NB4 (cell line): Measurements from ENCODE around the gene ASIP.
"Not testable (repeated sequence)": the region's sequence is repeated elsewhere in the genome, so short reads cannot be mapped to it uniquely, and the experiment has no call there.

ENCODE experiments used
- DNase-seq: peaks from one replicate; pipeline ENCODE4 v3.0.0; 2010; ENCODE audit warnings: low read depth
- H3K4me3 ChIP-seq: one replicate; pipeline ENCODE4 v1.5.1; 2011; ENCODE audit warnings: mild to moderate bottlenecking, low read depth, low read length, moderate library complexity
- MYC ChIP-seq: IDR thresholded peaks from 2 replicates; pipeline ENCODE4 v1.6.1; 2011; ENCODE audit warnings: low read depth, low read length
- POLR2A ChIP-seq: IDR thresholded peaks from 2 replicates; pipeline ENCODE4 v1.6.1; 2011; ENCODE audit warnings: mild to moderate bottlenecking; ENCODE audit not compliant: insufficient read length; ENCODE audit errors: extremely low read depth
- TF ChIP-seq, protein P1 (sequence below): IDR thresholded peaks from one replicate; pipeline ENCODE4 v1.5.1; 2012; ENCODE audit warnings: low read depth, low read length
- TF ChIP-seq, protein P2 (sequence below): IDR thresholded peaks from 2 replicates; pipeline ENCODE4 v1.6.1; 2011; ENCODE audit warnings: low read depth, low read length

ASIP gene

DNA sequence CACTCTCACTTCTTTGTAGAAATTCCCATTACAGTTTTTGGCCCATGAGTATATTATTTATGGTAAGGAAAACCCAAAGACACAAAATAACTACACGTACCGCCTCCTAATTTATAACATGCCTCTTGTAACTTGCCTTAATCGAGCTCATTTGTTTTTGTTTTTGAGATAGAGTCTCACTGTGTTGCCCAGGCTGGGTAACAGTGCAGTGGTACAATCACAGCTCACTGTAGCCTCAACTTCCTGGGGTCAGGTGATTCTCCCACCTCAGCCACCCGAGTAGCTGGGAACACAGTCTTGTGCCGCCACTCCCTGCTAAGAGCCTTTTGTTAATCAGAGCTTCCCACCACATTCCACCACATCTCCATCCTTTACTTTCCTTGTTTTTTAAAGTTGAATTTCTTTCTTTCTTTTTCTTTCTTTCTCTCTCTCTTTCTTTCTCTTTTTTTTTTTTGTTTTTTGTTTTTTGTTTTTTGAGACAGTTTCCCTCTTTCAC lies 15.5 kb downstream of the ASIP start:
- H3K4me3 ChIP-seq, result no peak overlapping the region
- TF ChIP-seq MYC, result no peak
- TF ChIP-seq, protein P1, sequence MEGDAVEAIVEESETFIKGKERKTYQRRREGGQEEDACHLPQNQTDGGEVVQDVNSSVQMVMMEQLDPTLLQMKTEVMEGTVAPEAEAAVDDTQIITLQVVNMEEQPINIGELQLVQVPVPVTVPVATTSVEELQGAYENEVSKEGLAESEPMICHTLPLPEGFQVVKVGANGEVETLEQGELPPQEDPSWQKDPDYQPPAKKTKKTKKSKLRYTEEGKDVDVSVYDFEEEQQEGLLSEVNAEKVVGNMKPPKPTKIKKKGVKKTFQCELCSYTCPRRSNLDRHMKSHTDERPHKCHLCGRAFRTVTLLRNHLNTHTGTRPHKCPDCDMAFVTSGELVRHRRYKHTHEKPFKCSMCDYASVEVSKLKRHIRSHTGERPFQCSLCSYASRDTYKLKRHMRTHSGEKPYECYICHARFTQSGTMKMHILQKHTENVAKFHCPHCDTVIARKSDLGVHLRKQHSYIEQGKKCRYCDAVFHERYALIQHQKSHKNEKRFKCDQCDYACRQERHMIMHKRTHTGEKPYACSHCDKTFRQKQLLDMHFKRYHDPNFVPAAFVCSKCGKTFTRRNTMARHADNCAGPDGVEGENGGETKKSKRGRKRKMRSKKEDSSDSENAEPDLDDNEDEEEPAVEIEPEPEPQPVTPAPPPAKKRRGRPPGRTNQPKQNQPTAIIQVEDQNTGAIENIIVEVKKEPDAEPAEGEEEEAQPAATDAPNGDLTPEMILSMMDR, result no peak
- TF ChIP-seq, protein P2, sequence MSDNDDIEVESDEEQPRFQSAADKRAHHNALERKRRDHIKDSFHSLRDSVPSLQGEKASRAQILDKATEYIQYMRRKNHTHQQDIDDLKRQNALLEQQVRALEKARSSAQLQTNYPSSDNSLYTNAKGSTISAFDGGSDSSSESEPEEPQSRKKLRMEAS, result no peak
- TF ChIP-seq POLR2A, result no peak
- DNase-seq, result no peak

DNA sequence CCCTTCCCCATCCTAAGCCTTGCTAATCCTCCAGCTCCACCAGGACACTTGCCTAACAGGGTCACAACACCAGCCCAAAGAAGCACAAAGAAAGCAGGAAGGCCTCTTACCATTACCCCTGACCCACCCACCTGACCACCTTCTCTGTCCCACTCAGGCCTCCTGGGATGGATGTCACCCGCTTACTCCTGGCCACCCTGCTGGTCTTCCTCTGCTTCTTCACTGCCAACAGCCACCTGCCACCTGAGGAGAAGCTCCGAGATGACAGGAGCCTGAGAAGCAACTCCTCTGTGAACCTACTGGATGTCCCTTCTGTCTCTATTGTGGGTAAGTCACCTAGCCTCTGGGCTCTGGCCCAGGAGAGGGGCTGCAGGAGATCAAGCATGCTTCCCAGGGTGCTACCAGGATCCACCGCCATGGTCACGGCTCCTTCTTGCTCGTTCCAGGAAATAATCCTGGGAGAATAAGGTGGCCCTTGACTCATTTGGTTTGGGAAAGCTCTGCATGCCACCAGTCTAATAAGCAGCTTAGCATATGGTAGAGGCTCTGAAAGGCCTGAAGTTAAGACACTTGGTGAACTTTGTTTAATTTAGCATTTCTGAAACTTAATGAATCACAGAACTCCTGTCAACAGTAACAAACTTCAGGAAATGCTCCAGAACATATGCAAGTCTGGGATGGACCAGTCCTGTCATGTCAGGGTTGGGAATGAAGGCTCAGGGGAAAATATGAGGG lies 19.2 kb downstream of the ASIP start:
- H3K4me3 ChIP-seq, result no peak overlapping the region
- TF ChIP-seq, protein P1, result no peak
- TF ChIP-seq MYC (no peak), POLR2A (no peak)
- TF ChIP-seq, protein P2, result no peak
- no peak for DNase-seq

DNA sequence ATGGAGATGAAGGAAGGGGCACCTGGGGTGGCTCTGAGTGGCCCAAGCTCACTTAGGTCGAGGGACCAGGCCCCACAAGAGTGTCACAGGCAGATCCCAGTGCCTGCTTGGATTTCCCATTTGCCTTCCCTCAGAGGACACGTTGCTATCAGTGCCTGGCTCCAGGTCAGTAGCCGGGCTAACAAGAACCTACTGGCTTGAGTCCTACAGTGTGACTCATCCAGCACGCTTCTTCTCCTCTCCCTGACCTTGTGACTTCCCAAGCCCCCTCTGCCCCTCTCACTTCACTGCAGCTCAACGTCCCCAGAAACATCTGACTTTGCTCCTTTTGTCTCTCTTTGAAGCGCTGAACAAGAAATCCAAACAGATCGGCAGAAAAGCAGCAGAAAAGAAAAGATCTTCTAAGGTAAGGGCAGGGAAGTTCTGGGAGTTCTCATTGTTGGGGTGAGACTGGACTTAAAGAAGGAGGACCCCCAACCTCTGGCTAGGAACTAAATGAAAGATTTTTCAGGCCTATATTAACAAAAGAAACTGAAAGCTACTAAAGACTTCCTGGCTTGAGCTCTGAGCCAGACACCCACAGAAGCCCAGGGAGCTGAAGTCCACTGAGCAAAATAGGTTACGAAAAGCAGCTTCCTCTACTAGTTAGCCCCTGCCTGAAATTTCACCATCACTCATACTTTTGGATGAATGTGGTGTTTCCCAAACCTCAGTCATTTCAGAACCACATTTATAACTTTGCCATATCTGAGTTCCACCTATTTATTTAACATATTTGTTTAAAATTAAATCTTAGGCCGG lies 21.5 kb downstream of the ASIP start:
- DNase-seq, result peak; percentile 58
- H3K4me3 ChIP-seq, result no peak overlapping the region
- TF ChIP-seq, protein P1, result no peak
- TF ChIP-seq, protein P2, result no peak
- TF ChIP-seq POLR2A (no peak), MYC (no peak)

DNA sequence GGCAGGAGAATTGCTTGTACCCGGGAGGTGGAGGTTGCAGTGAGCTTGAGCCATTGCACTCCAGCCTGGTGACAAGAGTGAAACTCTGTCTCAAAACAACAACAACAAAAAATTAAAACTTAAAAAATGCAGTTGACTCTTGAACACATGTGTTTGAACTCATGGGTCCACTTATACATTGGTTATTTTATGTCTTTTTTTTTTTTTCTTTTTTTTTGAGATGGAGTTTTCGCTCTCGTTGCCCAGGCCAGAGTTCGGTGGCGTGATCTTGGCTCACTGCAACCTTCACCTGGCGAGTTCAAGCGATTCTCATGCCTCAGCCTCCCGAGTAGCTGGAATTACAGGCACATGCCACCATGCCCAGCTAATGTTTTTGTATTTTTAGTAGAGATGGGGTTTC lies 22.2 kb downstream of the ASIP start:
- DNase-seq, H3K4me3 ChIP-seq: not testable (repeated sequence)

DNA sequence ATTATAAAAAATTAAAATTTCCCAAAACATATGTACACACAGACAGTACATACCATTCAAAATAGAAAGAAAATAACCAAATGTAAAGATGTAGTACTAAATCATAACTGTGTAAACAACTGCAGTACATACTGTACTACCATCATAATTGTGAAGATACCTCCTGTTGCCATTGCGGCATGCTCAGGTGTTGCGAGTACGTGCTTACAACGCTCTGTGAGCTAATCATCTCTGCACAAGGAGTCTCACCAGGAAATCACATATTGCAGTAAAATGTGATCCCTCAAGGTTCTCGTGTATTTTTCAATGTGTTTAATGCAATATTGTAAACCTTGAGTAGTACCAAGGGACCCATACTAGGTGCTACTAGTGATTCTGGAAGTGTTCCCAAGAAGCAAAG lies 22.9 kb downstream of the ASIP start:
- DNase-seq, result no peak

DNA sequence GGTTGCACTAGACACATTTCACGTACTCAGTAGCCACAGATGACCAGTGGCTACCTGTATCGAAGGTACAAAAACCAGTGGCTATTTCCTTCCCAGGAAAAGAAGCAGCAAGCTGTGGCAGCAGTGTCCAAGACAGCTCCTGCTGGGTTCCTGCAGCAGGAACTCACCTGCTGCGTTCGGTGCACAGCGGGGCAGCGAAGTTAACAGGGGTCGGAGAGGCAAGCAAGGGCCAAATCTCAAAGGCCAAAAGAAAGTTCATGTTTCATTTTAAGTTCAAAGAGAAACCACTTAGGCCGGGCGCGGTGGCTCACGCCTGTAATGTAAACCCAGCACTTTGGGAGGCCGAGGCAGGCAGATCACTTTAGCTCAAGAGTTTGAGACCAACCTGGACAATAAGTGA lies 26.9 kb downstream of the ASIP start:
- no peak for TF ChIP-seq MYC
- TF ChIP-seq, protein P2, result no peak
- DNase-seq, result no peak
- H3K4me3 ChIP-seq, result no peak overlapping the region

More for the DNA sequence above, 22.9 kb downstream of the ASIP start:
- no peak overlapping the region for H3K4me3 ChIP-seq
- TF ChIP-seq, protein P2, result no peak

DNA sequence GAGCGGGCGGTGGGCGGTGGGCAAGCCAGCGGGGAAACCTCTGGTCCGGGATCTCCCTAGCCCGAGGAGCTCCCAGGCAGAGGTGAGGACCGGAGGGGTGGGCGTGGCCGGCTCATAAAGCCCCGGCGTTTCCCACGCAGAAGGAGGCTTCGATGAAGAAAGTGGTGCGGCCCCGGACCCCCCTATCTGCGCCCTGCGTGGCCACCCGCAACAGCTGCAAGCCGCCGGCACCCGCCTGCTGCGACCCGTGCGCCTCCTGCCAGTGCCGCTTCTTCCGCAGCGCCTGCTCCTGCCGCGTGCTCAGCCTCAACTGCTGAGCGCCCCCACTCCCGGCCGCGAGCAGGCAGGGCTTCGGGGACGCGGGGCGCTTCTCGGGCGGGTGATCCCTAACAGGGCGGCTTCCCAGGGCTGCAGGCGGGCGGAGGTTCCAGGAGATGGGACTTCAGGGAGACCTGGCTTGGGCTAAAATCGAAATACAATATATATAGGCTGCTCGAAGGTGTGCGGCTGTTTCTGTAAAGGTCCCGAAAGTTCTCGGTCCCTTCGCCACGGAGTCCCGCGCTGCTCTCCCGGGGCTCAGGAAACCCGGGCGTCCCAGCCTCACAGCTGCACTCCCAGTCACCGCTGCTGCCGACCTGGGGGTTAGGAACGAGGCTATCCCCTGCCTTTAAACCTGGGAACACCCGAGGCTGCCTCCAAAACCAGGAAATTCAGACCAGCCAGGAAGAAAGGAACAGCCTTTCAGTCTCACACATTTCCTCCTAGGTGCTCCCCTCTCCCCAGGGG lies 27.8 kb downstream of the ASIP start:
- TF ChIP-seq, protein P1, result no peak
- TF ChIP-seq, protein P2, result no peak
- TF ChIP-seq MYC (no peak), POLR2A (no peak)
- DNase-seq, result no peak
- no peak overlapping the region for H3K4me3 ChIP-seq
